Hepatocyte (in vitro differentiated cells): ENCODE results near the gene SBF2.

ENCODE experiments used
- EZH2 ChIP-seq: fragments of 200-600 bp; sonication (generic); IDR thresholded peaks from 2 replicates; pipeline ENCODE4 v1.6.1; 2016; ENCODE audit warnings: antibody characterized with exemption, mild to moderate bottlenecking, borderline replicate concordance
- EZH2phosphoT487 ChIP-seq: fragments of 200-600 bp; sonication (generic); IDR thresholded peaks from one replicate; pipeline ENCODE4 v1.6.1; 2018; ENCODE audit warnings: antibody characterized with exemption, mild to moderate bottlenecking, low read depth, moderate library complexity; ENCODE audit not compliant: unreplicated experiment, severe bottlenecking
- TF ChIP-seq, protein P1 (sequence below): fragments of 200-600 bp; sonication (generic); IDR thresholded peaks from 2 replicates; pipeline ENCODE4 v1.5.1; 2016; ENCODE audit warnings: antibody characterized with exemption, mild to moderate bottlenecking; ENCODE audit not compliant: poor library complexity

DNA sequence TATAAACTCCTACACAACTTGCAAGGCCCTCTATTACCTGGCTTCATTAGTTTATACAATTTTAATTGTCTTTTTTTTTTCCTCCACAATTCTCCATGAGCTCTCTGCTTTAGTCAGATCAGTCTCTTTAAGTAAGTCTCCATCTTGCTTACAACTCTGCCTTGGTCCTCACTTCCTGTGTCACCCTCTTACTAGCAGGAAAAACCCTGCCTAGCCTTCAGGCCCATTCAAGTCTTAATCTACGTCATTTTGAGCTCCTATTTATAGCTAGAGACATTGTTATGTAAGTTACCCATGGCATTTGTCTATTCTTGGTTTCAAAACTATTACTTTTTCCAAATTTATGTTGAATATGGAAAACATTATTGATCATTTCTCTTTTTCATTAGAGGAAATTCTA is 177.4 kb downstream of the SBF2 start:
- TF ChIP-seq EZH2phosphoT487 (no peak), EZH2 (no peak)
- TF ChIP-seq, protein P1, sequence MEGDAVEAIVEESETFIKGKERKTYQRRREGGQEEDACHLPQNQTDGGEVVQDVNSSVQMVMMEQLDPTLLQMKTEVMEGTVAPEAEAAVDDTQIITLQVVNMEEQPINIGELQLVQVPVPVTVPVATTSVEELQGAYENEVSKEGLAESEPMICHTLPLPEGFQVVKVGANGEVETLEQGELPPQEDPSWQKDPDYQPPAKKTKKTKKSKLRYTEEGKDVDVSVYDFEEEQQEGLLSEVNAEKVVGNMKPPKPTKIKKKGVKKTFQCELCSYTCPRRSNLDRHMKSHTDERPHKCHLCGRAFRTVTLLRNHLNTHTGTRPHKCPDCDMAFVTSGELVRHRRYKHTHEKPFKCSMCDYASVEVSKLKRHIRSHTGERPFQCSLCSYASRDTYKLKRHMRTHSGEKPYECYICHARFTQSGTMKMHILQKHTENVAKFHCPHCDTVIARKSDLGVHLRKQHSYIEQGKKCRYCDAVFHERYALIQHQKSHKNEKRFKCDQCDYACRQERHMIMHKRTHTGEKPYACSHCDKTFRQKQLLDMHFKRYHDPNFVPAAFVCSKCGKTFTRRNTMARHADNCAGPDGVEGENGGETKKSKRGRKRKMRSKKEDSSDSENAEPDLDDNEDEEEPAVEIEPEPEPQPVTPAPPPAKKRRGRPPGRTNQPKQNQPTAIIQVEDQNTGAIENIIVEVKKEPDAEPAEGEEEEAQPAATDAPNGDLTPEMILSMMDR, result no peak
